Measurements from ENCODE around the gene ANK3. TPM values are rescaled to one million over a fixed set of nuclear protein-coding genes. Genes with fewer than 3 reads are reported as not detected.
A peak's percentile ranks its signal among the peaks of the same experiment; 100 is the strongest.

The ANK3 gene
- total and polyA plus RNA-seq, 2 donors (not counting 3 experiments of a cell fraction or from before 2014, with no cell fraction given) = 0.88 to 8.5 TPM

DNA sequence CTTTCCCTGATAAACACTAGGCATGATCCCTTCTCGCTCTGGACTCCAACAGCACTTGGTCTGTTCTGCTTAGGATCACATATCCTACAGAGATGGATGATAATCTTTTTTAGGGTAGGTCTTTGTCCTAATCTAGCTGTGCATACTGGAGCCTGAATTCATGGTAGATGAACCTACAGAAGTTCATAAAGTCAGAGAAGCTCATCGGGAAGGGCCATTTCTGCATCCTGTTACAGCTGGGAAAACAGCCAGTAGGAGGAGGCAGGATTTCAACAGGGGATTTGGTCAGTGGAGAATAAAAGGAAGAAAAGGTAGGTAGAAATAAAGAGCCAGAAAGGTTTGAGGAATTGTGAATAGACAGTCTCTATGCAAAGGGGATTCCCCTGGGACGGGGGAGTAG is 101.4 kb downstream of the ANK3 start:
- DNase-seq (ENCODE audit: low read depth, low spot score) = no peak
- dilution Hi-C loops (cut with MboI; ENCODE audit: extremely low pct_ligation_motif_present, low sequenced_read_pairs) = no loop called here
- Histone ChIP-seq H2AFZ (ENCODE audit: low read depth, low read length) (peak overlapping the region; percentile 50), H3K9me1 (replicated peaks; ENCODE audit: control insufficient read depth, extremely low read depth, insufficient read depth, low read length) (no peaks in the 10 kb centered on the region), H3K79me2 (ENCODE audit: control insufficient read depth, insufficient read depth, low read length) (no peaks in the 10 kb centered on the region), H3K27me3 (ENCODE audit: control insufficient read depth in 2 of 2, insufficient read depth in 2 of 2, low read length in 2 of 2) (no peaks in the 10 kb centered on the region), H3K9me3 (replicated peaks; ENCODE audit: control insufficient read depth, insufficient read depth, low read length) (no peaks in the 10 kb centered on the region), H3K9ac (replicated peaks; ENCODE audit: extremely low read depth, insufficient read depth, low read length) (no peak overlapping the region), H3K4me2 (ENCODE audit: insufficient read depth, low read length) (no peak overlapping the region), H3K4me3 (replicated peaks in 1 of 3; ENCODE audit: insufficient read depth in 1 of 3, low read depth in 1 of 3, low read length in 3 of 3) (no peak overlapping the region), H4K20me1 (replicated peaks; ENCODE audit: control insufficient read depth, extremely low read depth, insufficient read depth, low read length) (no peaks in the 10 kb centered on the region), H3K4me1 (ENCODE audit: control insufficient read depth, extremely low read depth, insufficient read depth, low read length) (peaks cover 21% of the 10 kb centered on the region), H3K27ac (ENCODE audit: insufficient read depth, low read depth, low read length) (no peak overlapping the region), H3K36me3 (ENCODE audit: control insufficient read depth in 2 of 2, extremely low read depth in 1 of 2, insufficient read depth in 2 of 2, low read length in 2 of 2) (no peaks in the 10 kb centered on the region)
- no TSS peak for BruUV-seq (replicated peaks)
- no peak for FAIRE-seq
- POLR2A ChIA-PET = no interaction called here
- intact Hi-C loops (cut with micrococcal nuclease) = loop anchor here (10.0 kb wide), 1 partner anchor 383 kb away; the partner anchor contains the start of gene CCDC6
- CTCF ChIA-PET = no interaction called here
- TF ChIP-seq POLR2AphosphoS5 (IDR thresholded peaks at IDR 0.05; ENCODE audit: insufficient read depth, low read depth, low read length) (no peak), JUN (IDR thresholded peaks at IDR 0.05; ENCODE audit: borderline replicate concordance, insufficient read depth, insufficient read length, low read depth) (no peak), MYC (IDR thresholded peaks at IDR 0.05; ENCODE audit: low read depth, low read length) (no peak), EZH2 (IDR thresholded peaks at IDR 0.05; ENCODE audit: borderline replicate concordance, low read depth, low read length, severe bottlenecking) (no peak), MAX (IDR thresholded peaks at IDR 0.05; ENCODE audit: insufficient read depth, insufficient read length) (no peak), GATA2 (IDR thresholded peaks at IDR 0.05; ENCODE audit: insufficient read depth, insufficient read length, low read depth, low read length) (no peak), POLR2A (IDR thresholded peaks at IDR 0.05; ENCODE audit: low read depth, low read length) (no peak), FOS (IDR thresholded peaks at IDR 0.05; ENCODE audit: borderline replicate concordance, insufficient read depth, low read length) (no peak)
- TF ChIP-seq, protein P1, sequence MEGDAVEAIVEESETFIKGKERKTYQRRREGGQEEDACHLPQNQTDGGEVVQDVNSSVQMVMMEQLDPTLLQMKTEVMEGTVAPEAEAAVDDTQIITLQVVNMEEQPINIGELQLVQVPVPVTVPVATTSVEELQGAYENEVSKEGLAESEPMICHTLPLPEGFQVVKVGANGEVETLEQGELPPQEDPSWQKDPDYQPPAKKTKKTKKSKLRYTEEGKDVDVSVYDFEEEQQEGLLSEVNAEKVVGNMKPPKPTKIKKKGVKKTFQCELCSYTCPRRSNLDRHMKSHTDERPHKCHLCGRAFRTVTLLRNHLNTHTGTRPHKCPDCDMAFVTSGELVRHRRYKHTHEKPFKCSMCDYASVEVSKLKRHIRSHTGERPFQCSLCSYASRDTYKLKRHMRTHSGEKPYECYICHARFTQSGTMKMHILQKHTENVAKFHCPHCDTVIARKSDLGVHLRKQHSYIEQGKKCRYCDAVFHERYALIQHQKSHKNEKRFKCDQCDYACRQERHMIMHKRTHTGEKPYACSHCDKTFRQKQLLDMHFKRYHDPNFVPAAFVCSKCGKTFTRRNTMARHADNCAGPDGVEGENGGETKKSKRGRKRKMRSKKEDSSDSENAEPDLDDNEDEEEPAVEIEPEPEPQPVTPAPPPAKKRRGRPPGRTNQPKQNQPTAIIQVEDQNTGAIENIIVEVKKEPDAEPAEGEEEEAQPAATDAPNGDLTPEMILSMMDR (IDR thresholded peaks at IDR 0.05; ENCODE audit: extremely low read depth in 1 of 2, insufficient read depth in 1 of 2, low read depth in 1 of 2, low read length in 2 of 2) = no peak
